Measurements from ENCODE around the gene MVB12B. TPM values are rescaled to one million over a fixed set of nuclear protein-coding genes. Genes with fewer than 3 reads are reported as not detected.

The MVB12B gene
- total RNA-seq, 4 donors from 2014 or later, result 27.2 to 36.9 (median 33.2) TPM

- Histone ChIP-seq H3K27me3 (no peaks in the 10 kb centered on the region), H3K4me1 (peaks cover 0 to 76% (median 20%) of the 10 kb centered on the region in 4 donors), H3K36me3 (peaks cover 0 to 6% (median 0%) of the 10 kb centered on the region in 3 donors), H3K9me3 (no peaks in the 10 kb centered on the region), H3K4me3 (no peak overlapping the region), H3K27ac (peak overlapping the region; percentile 24 to 90 (median 61))
- DNase-seq (ENCODE audit: low spot score in 2 of 2), result no peak
- 83 to 84% methylated on average over 6 of the region's 6 CpGs for WGBS, 2 donors
- TF ChIP-seq EP300 (IDR thresholded peaks at IDR 0.05) (no peak), POLR2A (IDR thresholded peaks at IDR 0.05) (no peak), CTCF (IDR thresholded peaks at IDR 0.05) (no peak)
Measured at GRCh38 chr9:126372716-126373115, 46.1 kb downstream of the MVB12B start.

GRCh38 chr9:126373241-126373640 is 46.6 kb downstream of the MVB12B start:
- H3K36me3 ChIP-seq, result peaks cover 0 to 6% (median 0%) of the 10 kb centered on the region in 3 donors
- H3K4me1 ChIP-seq, result peaks cover 0 to 76% (median 23%) of the 10 kb centered on the region in 4 donors
- DNase-seq (ENCODE audit: low spot score in 2 of 2), result no peak
- H3K27me3 ChIP-seq, result no peaks in the 10 kb centered on the region
- H3K27ac ChIP-seq, result peak overlapping the region; percentile 24 to 90 (median 61)
- H3K9me3 ChIP-seq, result no peaks in the 10 kb centered on the region
- TF ChIP-seq CTCF (IDR thresholded peaks at IDR 0.05) (no peak), POLR2A (IDR thresholded peaks at IDR 0.05) (no peak), EP300 (IDR thresholded peaks at IDR 0.05) (no peak)
- no peak overlapping the region for H3K4me3 ChIP-seq
- 42 to 43% methylated on average over 5 of the region's 5 CpGs for WGBS, 2 donors

DNA sequence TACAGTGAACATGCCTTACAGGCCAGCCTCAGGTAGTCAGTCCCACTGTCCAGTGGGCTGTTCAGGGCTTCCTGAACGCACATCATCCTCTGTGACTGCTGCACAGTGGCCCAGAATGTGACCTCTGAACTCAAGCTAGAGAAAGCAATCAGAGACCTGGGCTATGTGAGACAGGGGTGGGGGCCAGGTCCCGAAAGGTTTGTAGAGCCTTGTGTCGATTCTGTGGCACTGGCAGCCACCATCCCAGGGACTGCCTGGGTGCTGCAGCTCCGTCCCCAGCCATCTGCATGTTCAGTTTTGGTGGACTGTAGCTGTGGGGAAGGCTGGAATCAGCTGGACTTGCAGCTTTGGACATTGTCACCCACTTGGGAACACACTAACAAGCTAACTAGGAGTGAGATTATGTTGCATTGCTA is 47.7 kb downstream of the MVB12B start:
- no peaks in the 10 kb centered on the region for H3K9me3 ChIP-seq
- 60 to 73% methylated on average over 2 to 4 of the region's 4 CpGs for WGBS, 2 donors
- no peak for DNase-seq (ENCODE audit: low spot score in 2 of 2)
- H3K4me1 ChIP-seq, result peaks cover 0 to 87% (median 25%) of the 10 kb centered on the region in 4 donors
- no peak for TF ChIP-seq CTCF (IDR thresholded peaks at IDR 0.05)
- TF ChIP-seq EP300 (IDR thresholded peaks at IDR 0.05), result no peak
- TF ChIP-seq POLR2A (IDR thresholded peaks at IDR 0.05), result no peak
- peaks cover 0 to 6% (median 0%) of the 10 kb centered on the region in 3 donors for H3K36me3 ChIP-seq
- H3K4me3 ChIP-seq, result no peak overlapping the region
- H3K27ac ChIP-seq, result peak overlapping the region; percentile 34 to 90 (median 66)
- no peaks in the 10 kb centered on the region for H3K27me3 ChIP-seq

DNA sequence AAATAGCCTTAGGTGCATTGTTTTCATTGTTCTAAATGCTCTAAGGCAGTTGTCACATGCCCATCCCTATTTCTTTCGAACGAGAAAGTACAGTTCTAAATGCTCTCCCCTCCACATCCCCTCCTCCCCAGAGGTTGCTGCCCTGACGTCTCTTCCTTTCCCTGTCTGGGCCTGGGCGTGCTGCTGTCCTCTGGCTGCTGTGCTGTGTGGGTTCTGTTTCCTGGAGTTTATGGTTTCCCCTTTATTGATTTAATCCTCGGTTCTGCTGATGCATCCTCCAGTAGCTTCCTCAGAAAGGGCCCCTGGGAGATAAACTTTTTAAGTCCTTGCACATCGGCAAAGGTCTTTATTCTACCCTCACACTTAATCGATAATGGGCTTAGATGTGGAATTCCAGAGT is 48.8 kb downstream of the MVB12B start:
- peaks cover 0 to 6% (median 0%) of the 10 kb centered on the region in 3 donors for H3K36me3 ChIP-seq
- peak overlapping the region in 1 of 4 donors; percentile 1 for H3K4me3 ChIP-seq
- 13 to 14% methylated on average over 7 of the region's 7 CpGs for WGBS, 2 donors
- no peaks in the 10 kb centered on the region for H3K27me3 ChIP-seq
- H3K4me1 ChIP-seq, result peaks cover 0 to 97% (median 25%) of the 10 kb centered on the region in 4 donors
- no peaks in the 10 kb centered on the region for H3K9me3 ChIP-seq
- H3K27ac ChIP-seq, result peak overlapping the region; percentile 59 to 90 (median 79)
- TF ChIP-seq EP300 (IDR thresholded peaks at IDR 0.05) (peak in 1 of 2 donors; percentile 14), POLR2A (IDR thresholded peaks at IDR 0.05) (no peak), CTCF (IDR thresholded peaks at IDR 0.05) (no peak)
- DNase-seq (ENCODE audit: low spot score in 2 of 2), result no peak

GRCh38 chr9:126376311-126377175 is 49.9 kb downstream of the MVB12B start:
- 45 to 49% methylated on average over 18 of the region's 18 CpGs for WGBS, 2 donors
- peaks cover 0 to 97% (median 25%) of the 10 kb centered on the region in 4 donors for H3K4me1 ChIP-seq
- no peak overlapping the region for H3K4me3 ChIP-seq
- TF ChIP-seq CTCF (IDR thresholded peaks at IDR 0.05), result no peak
- TF ChIP-seq POLR2A (IDR thresholded peaks at IDR 0.05), result peak in 1 of 2 donors; percentile 20
- TF ChIP-seq EP300 (IDR thresholded peaks at IDR 0.05), result peak in 1 of 2 donors; percentile 62
- H3K9me3 ChIP-seq, result no peaks in the 10 kb centered on the region
- peak in 1 of 2 donors; percentile 27 for DNase-seq (ENCODE audit: low spot score in 2 of 2)
- H3K27ac ChIP-seq, result peak overlapping the region; percentile 59 to 90 (median 79)
- H3K27me3 ChIP-seq, result no peaks in the 10 kb centered on the region
- H3K36me3 ChIP-seq, result peaks cover 0 to 8% (median 0%) of the 10 kb centered on the region in 3 donors

Data from tibial nerve (tissue), 4 donors.